HG03196 (cell line): Measurements from ENCODE around the gene ZNF45.
"Not testable (repeated sequence)": the region's sequence is repeated elsewhere in the genome, so short reads cannot be mapped to it uniquely, and the experiment has no call there.

Source experiments
- ATAC-seq: cut with Tn5 transposase; IDR thresholded peaks from one replicate; pipeline ENCODE4 v1.9.1; 2021; ENCODE audit not compliant: unreplicated experiment

Gene ZNF45

DNA sequence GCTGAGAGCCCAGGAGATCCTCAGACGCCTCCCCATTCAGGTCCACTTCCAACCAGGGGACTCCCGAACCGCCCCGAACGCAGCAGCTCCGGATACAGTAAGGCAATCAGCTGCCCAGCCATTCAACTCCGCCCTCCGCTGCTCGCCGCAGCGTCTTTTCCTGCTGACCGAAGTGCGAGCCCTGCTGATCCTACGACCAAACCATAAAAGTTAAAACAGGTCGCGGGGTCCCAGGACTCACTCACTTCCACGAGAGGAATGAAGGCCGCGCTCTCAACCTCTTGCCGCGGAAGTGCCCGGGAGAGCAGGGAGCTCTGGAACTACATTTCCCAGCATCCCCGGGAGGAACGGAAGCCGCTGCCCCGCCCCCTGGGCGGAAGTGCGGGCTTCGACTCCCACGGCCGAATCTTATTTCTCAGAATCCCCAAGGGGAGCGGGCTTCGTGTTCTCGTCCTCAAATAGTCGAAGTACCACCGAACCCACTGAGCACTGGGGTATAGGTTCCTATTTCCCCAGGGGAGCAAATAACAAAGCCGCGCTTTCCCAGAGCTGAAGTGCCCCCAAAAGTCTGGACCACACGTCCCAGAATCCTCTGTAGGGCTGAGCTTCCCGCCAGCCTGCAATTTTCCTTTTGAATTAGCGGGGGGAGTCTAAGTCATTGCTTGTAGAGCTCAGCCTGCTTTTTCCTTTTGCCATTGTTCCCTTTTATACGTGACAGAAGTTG lies at the start of gene ZNF45:
ZNF45 (minus strand) TSS at position 298 of the 724 bp plus-strand sequence. CDS start 13,097 bp downstream, outside the sequence.
- peak; percentile 90 for ATAC-seq

DNA sequence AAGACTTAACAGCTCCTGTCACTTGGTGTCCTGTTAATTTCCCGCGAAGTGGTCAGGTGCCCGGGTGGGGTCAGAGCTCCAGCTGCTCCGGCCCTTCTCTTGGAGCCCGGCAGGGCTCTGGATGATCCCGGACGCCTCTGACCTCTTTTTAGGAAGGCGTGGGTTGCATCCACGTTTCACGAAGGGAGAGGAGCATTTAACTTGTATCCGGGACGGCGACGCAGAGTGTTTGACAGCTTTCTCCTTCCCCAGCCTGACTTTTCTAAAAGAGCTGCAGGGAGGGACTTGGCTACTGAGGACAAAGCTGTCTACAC lies 49.6 kb upstream of the ZNF45 start:
- ATAC-seq, result peak; percentile 22

DNA sequence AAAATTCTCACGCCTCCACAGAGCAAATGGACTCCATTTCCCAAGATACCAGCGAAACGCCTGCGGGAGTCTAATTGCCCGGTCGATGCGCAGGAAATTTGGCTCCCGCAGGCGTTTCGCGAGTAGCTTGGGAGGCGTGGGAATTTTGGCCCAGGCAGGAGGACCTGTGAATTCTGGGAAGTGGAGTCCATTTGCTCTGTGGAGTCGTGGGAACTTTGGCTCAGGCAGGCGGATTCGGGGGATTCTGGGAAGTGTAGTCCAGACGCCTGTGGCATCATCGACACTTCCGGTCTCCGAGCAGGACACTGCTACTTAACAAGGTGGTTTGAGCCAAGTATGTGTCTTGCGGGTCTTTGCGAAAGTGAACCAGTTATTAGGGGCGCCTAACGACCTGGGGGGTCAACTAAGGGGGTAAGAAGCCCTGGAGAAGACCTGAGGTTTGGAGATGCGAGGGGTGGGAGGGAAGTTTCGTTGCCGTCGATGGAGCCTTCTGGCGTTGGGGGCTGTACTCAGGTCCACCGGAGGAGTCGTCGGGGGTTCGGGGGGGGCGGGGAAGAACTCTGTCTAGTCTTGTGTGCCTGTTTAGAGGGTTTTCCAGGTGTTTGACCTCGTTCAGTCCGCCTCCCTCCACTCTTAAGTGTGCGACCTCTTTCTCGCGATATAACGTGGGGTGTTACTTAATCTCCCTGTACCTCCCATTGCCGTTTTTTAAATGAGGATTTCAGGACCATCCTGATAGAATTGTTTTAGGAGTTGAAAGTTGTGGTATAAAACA lies 49.0 kb upstream of the ZNF45 start, which contains the start of gene ZNF155:
ZNF155 (plus strand) TSS at position 277 of the 775 bp plus-strand sequence. CDS start 4,356 bp downstream, outside the sequence.
- peak; percentile 83 for ATAC-seq

DNA sequence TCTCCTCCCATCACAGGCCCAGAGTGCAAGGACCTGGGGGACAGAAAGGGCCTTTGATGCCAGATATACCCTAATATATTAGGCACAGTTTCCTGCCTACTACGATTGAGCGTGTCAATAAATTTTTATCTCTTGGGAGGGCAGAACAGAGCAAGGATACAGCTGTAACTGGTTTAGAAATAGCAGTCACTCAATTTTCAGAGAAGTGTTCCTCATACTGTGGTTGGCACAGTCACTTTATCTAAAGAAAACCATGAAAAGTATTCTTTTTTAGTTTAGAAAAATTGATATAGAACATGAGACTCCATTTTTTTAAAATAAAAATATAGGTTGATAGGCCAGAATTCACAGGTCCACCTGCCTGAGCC lies 48.4 kb upstream of the ZNF45 start:
- ATAC-seq, result peak; percentile 16

DNA sequence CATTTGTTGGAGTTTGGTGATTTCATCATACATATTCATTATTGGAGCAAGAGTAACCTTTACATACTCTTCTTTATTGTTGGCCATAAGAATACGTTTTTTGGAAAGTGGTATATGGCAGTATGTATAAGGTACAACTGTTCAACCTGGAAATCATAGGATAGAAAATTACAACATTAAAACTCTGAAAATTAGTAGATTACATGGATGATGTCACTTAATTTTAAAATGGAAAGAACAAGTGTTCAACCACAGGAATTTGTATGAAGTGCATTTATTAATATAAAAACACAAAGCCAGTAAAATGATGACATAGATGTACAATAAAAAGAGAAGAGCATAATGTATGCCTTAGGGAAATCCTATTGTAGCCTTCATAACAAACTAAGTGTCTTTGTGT lies 41.6 kb upstream of the ZNF45 start:
- ATAC-seq, result no peak

DNA sequence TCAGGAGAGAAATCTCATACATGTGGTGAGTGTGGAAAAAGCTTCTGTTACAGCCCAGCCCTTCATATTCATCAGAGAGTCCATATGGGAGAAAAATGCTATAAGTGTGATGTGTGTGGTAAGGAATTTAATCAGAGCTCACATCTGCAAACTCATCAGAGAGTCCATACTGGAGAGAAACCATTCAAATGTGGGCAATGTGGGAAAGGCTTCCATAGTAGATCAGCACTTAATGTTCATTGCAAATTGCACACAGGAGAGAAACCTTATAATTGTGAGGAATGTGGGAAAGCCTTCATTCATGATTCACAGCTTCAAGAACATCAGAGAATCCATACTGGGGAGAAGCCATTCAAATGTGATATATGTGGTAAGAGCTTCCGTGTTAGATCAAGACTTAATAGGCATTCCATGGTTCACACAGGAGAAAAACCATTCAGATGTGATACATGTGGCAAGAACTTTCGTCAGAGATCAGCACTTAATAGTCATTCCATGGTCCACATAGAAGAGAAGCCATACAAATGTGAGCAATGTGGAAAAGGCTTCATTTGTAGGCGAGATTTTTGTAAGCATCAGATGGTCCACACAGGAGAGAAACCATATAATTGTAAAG lies 31.1 kb upstream of the ZNF45 start:
- ATAC-seq, result no peak

DNA sequence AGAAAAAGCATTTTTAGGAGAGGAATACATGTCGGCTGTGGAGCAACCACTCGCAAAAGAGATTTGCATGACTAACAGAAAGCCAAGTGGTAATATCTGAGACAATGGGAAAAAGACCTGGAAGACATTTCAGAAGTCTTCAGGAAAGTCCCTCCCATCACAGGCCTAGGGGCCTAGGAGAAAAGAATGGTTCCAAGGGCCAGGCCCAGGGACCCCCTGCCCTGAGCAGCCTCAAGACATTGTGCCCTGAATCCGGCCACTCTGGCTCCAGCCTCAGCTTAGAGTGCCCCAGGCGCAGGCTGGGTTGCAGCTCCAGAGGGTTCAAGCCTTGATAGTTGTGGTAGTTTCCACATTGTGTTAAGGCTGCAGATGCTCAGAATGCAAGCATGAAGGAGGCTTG lies 25.3 kb upstream of the ZNF45 start:
- no peak for ATAC-seq

DNA sequence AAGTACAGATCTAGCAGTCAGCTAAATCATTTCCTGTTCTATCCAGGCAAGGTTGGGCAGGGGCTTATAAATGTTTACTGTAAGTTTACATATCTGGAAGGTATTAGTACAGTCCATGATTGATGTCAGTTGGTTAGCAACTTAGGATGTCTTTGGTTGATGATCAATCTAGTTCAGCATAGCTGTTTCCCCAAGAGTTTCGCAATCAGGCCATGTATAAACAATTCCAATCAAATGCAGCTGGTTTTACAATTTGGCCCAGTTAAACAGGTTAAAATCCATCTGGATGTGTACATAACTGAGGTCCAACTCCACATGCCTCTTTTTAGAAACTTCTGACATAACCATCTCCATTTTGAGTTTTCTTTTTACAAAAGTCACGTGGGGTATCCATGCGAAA lies 22.8 kb upstream of the ZNF45 start:
- ATAC-seq, result no peak

DNA sequence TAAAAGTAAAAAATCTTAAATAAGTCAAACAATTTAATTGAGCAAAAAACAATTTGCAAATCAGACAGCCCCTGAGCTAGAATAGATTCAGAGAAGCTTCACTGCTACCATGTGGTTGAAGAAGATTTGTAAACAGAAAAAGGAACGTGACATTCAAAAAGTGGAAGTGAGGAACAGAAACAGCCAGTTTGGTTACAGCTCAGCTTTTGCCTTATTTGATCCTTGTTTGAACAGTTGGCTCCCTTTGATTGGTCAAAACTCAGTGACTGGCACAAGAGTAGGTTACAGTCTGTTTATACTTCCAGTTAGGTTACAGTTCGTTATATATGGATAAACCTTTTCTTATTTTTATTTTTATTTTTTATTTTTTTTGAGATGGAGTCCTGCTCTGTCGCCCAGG lies 21.7 kb upstream of the ZNF45 start:
- ATAC-seq, result no peak

DNA sequence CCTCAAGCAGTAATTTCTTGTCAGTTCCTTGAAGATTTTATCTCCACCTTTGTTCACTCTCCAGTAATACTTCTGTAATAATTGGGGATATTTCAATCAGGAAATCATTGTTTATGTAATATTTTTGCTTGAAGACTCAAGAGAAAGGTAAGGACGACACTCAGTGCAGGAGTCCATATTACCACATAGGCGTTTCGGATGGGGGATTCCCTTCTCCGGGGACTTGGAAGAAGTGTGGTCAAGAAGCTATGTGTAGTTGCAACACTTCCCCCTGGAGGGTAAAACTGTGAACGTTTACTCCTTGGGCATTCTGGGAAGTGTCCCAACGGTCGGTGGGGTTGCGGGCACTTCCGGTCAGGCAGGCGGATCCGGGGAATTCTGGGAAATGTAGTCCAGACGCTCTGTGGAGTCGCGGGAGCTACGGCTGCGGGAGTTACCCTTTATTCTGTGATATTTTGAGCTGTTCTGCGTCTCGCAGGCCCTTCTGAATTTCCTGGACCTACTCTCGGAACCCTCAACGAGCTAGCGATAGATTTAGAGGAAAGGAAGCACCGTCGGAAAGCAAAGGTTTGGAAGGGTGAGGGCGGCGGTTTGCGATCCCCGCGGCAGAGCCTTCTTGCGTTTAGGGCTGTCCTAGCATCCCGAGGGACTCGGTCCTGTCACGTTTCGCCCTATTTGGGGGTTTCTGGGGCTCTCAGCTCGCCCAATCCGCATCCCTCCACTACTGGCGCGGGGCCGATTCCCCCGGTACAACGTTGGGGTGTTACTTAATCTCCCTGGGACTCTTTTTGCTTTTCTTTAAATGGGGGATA lies 16.0 kb upstream of the ZNF45 start, which contains the start of gene ZNF221:
ZNF221 (plus strand) TSS at position 395 of the 812 bp plus-strand sequence. CDS start 11,499 bp downstream, outside the sequence.
- peak; percentile 85 for ATAC-seq

DNA sequence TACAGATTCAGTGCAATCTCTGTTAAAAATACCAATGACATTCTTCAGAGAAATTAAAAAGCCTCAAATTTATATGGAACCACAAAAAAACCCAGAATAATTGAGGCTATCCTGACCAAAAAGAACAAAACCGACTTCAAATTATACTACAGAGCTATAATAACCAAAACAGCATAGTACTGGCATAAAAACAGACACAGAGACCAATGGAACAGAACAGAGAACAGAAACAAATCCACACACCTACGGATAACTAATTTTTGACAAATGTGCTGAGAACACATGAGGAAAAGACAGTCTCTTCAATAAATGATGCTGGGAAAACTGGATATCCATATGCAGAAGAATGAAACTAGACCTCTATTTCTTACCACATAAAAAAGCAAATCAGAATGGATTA lies 14.7 kb upstream of the ZNF45 start:
- ATAC-seq, result not testable (repeated sequence)

DNA sequence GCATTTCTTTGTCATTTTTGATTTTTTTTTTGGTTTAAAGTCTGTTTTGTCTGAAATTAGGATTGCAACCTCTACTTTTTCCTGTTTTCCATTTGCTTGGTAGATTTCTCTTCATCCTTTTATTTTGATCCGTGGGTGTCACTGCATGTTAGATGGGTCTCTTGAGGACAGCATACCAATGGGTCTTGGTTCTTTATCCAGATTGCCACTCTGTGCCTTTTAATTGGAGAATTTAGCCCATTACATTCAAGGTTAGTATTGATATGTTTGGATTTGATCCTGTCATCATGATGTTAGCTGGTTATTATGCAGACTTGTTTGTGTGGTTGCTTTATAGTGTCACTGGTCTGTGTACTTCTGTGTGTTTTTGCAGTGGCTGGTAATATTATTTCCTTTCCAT lies 12.3 kb upstream of the ZNF45 start:
- ATAC-seq, result not testable (repeated sequence)

DNA sequence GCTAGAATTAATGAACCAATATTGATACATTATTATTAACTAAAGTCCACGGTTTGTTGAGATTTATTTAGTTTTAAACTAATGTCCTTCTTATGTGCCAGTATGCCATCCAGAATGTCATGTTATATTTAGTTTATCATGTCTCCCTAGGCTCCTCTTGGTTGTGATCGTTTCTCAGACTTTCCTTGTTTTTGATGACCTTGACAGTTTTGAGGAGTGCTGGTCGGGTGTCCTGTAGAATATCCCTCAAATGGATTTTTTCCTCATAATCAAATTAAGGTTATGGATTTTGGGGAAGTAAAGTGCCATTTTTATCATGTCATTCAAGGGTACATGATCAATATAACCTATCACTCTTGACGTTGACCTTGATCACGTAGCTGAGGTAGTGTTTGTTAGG lies 6.1 kb upstream of the ZNF45 start:
- ATAC-seq, result no peak

DNA sequence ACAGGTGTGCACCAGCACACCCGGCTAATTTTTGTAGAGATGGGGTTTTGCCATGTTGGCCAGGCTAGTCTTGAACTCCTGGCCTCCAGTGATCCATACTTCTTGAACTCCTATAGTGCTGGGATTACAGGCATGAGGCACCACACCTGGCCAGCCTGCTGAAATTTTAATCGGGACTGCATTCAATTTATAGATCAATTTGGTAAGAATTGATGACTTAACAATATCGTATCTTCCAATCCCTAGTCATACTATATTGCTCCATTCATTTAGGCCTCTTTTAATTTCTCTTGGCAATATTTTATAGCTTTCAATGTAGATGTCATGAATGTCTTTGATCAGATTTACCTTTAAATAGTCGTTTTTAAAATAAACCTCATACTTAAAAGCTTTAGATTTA lies 5.6 kb upstream of the ZNF45 start:
- no peak for ATAC-seq

DNA sequence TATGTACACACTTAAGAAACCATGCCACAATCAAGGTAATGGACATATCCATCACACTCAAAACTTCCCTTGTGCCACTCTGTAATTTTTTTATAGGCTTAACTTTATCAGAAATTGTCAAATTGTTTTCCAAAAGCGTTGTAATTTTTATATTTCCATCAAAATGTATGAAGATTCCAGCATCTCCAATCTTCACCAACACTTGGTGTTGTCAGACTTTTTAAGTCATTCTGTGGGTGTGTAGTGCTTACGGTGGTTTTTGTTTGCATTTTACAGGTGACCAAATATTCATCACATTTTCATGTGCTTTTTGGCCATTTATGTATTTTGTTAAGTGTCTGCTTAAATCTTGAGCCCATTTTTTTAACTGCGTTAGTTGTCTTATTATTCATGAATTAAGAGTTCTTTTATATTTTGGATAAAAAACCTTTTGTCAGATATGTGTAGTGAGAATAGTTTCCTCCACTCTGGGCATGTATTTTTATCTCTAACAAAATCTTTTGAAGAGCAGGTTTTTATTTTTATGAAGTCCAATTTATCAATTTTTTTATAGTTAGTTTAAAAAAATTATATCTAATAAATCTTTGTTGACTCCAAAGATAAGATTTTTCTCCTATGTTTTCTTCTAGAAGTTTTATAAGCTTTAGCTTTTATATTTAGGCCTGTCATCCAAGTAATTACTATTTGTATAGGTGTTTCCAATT lies 4.6 kb upstream of the ZNF45 start:
- ATAC-seq, result no peak

DNA sequence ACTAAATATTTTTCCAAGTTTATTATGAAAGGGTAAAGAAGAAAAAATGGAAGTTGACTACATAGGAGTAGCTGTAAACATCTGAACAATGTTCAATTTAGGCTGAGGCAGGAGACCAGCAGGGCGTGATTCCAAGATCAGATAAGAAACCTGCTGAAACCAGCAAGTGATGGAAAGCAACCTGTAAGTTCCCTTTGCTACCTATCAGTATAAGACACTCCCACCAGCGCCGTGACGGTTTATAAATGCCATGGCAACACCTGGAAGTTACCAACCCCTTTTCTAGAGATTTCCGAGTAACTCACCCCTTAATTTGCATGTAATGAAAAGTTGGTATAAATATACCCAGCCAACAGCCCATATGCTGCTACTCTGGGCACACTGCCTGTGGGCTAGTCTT lies 1.1 kb upstream of the ZNF45 start:
- no peak for ATAC-seq

DNA sequence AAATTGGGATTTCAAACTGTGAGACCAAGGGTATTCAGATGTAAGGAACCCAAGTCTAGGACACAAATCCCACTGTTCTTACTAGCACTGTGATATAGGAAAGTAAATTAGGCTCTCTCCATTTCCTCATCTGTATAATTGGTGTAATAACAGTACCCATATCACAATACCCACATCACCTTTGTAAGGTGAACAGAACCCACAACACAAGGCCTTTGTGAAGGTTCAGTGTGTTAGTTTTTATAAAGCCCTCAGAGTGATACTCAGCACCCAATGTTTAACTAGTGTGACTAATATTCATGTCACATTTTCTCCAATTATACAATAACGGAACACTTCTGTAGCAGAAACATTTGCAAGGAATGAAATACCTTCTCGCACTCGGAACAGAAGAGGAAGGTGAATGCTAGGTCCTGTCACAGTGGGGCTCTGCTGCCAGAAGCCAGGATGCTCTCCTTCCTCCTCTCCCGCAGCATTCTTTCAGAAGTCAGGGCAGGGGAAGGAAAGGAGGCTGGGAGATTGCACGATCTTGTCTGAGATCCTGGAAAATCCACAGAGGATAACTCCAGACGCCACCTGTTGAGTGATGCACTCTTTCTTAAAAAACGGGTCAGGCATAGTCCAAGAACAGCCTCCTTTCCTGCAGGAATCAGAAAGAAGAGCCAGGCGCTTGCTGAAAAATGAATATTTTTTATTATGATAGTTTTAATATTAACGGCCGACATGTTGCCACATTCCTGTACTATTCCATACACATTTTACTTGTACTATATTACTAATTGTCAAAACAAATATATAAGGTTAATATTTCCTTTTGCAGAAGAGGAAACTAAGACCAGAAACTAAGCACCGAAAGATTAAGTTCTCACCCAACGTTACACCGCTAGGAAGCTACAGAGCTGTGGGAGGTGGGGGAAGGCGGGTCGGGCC lies 762 bp downstream of the ZNF45 start:
- ATAC-seq, result no peak

DNA sequence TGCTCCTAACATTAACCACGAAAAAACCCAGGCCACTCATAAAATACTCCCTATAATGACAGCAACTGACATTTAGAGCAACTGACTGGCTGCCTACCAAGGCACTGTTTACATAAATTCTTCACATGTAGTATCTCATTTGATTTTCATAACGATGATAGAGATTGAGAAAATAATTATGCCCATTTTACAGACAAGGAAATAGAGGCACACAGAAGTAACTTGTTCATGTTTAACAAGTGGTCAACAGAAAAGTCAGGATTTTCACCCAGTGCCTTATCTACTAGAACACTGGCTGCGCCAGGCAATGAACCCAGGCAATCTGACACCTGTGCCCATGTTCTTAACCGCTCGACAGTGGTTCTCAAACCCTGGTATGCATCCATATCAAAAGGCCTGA lies 6.3 kb downstream of the ZNF45 start:
- ATAC-seq, result no peak

DNA sequence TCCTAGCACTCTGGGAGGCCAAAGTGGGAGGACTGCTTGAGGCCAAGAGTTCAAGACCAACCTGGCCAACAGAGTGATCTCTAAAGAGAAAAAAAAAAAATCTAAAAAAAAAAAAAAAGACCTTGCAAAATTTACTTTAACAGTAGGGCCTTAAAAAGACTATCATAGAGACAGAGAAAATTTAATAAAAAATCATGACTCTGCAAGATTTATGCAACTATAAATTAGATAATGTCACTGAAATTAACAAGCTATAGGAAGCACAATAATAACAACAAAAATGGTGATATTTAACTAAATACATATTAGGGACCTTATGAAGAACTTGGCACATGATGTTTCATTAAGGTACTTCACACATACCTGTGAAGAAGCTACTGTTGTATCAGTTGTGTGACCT lies 11.2 kb downstream of the ZNF45 start:
- ATAC-seq, result no peak
